PFSK-1 (cell line): Measurements from ENCODE around the gene JAG1.

ENCODE experiments used
- FOXP2 ChIP-seq: optimal IDR thresholded peaks from 2 replicates; pipeline ENCODE3; 2011; ENCODE audit warnings: borderline replicate concordance, control low read depth, inconsistent platforms; ENCODE audit not compliant: insufficient read depth; ENCODE audit errors: extremely low read length, extremely low read depth
- POLR2AphosphoS5 ChIP-seq: IDR thresholded peaks from 2 replicates; pipeline ENCODE4 v1.6.1; 2012; ENCODE audit warnings: low read depth, mild to moderate bottlenecking, control low read depth, low read length, moderate library complexity
- REST ChIP-seq, 2 experiments: IDR thresholded peaks; 2 replicates each; pipeline versions ENCODE4 v1.6.1 to v1.8.0; 2011 to 2012; ENCODE audit warnings: low read depth in 2 of 2, low read length in 2 of 2, control low read depth in 1 of 2, inconsistent platforms in 1 of 2, mild to moderate bottlenecking in 1 of 2, moderate library complexity in 1 of 2; ENCODE audit not compliant: insufficient read depth in 1 of 2
- SIN3A ChIP-seq: IDR thresholded peaks from 2 replicates; pipeline ENCODE4 v1.6.1; 2012; ENCODE audit warnings: mild to moderate bottlenecking, low read length, moderate library complexity, borderline replicate concordance; ENCODE audit not compliant: insufficient read depth
- TAF1 ChIP-seq: IDR thresholded peaks from 2 replicates; pipeline ENCODE4 v1.6.1; 2012; ENCODE audit warnings: low read length, control low read depth, borderline replicate concordance; ENCODE audit not compliant: insufficient read depth

Gene JAG1

GRCh38 chr20:10605547-10606195 lies 68.1 kb downstream of the JAG1 start:
- TF ChIP-seq REST (IDR thresholded peaks at IDR 0.05; ENCODE audit: insufficient read depth in 1 of 2, low read depth in 2 of 2, low read length in 2 of 2): no peak
- no peak for TF ChIP-seq SIN3A
- no peak for TF ChIP-seq FOXP2
- no peak for TF ChIP-seq POLR2AphosphoS5
- TF ChIP-seq TAF1: no peak

- no peak for TF ChIP-seq SIN3A
- no peak for TF ChIP-seq FOXP2
- TF ChIP-seq TAF1: no peak
- TF ChIP-seq REST (IDR thresholded peaks at IDR 0.05; ENCODE audit: insufficient read depth in 1 of 2, low read depth in 2 of 2, low read length in 2 of 2): no peak
- no peak for TF ChIP-seq POLR2AphosphoS5
Observed at GRCh38 chr20:10604865-10605440, 68.8 kb downstream of the JAG1 start.

GRCh38 chr20:10603971-10604864 lies 69.6 kb downstream of the JAG1 start:
- no peak for TF ChIP-seq POLR2AphosphoS5
- no peak for TF ChIP-seq SIN3A
- no peak for TF ChIP-seq REST (IDR thresholded peaks at IDR 0.05; ENCODE audit: insufficient read depth in 1 of 2, low read depth in 2 of 2, low read length in 2 of 2)
- TF ChIP-seq TAF1: no peak
- TF ChIP-seq FOXP2: no peak

GRCh38 chr20:10603378-10603777 lies 70.4 kb downstream of the JAG1 start:
- TF ChIP-seq TAF1: no peak
- no peak for TF ChIP-seq SIN3A
- TF ChIP-seq FOXP2: no peak
- TF ChIP-seq REST (IDR thresholded peaks at IDR 0.05; ENCODE audit: insufficient read depth in 1 of 2, low read depth in 2 of 2, low read length in 2 of 2): no peak
- no peak for TF ChIP-seq POLR2AphosphoS5
